ENCODE results near the gene FRMD6. TPM values are rescaled to one million over a fixed set of nuclear protein-coding genes. Genes with fewer than 3 reads are reported as not detected.

The FRMD6 gene
- total and polyA plus RNA-seq, 7 donors: 1.6 to 85.6 (median 38.3) TPM

DNA sequence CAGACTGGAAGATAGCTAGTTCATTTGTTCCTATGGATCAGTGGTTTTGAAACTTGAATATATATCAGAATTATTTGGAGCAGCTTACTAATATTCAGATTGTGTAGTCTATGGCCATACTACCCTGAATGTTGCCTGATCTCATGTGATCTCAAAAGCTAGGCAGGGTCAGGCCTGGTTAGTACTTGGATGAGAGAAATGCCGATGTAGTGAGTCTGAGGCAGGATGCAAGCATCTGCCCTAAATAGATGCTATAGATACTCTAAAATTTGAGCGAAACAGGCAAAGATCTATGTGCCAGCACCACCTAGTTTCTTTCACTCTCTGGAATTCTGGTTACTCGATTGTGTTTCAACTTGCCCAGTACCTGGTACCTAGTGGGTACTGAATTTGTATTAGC lies 40.9 kb downstream of the FRMD6 start:
- Histone ChIP-seq H3K9me3 (no peaks in the 10 kb centered on the region), H3K4me1 (peaks cover 0 to 5% (median 2%) of the 10 kb centered on the region in 4 donors), H3K36me3 (peaks cover 0 to 10% (median 2%) of the 10 kb centered on the region in 4 donors), H3K27ac (no peak overlapping the region), H3K27me3 (no peaks in the 10 kb centered on the region), H3K4me3 (no peak overlapping the region)
- no peak for DNase-seq
- TF ChIP-seq POLR2A (IDR thresholded peaks at IDR 0.05): no peak
- TF ChIP-seq CTCF (IDR thresholded peaks at IDR 0.05): no peak
- no peak for TF ChIP-seq EP300 (IDR thresholded peaks at IDR 0.05)
- no peak for TF ChIP-seq POLR2AphosphoS5 (IDR thresholded peaks at IDR 0.05)
- WGBS, 2 donors: 92 to 96% methylated on average over 3 of the region's 3 CpGs
- intact Hi-C loops (cut with DNase I): no loop called here

DNA sequence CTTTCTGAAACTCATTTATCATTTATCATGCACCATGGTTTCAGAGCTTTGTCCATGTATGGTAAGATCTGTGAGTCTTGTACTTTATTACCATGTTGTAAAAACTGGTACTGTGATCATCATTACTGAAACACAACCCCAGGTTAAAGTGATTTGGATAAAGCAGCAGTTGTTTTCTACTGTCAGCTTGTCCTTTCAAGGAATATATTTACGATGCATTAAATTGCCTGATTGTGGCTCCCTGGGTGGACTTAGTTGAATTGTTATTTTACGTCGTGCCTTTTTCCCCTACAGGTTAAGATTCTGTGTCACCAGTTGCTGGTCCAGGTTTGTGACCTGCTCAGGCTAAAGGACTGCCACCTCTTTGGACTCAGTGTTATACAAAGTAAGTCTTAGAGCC lies 46.1 kb downstream of the FRMD6 start:
- peaks cover 0 to 10% (median 0%) of the 10 kb centered on the region in 4 donors for H3K36me3 ChIP-seq
- H3K4me1 ChIP-seq: peaks cover 0 to 30% (median 2%) of the 10 kb centered on the region in 4 donors
- no peak for DNase-seq
- intact Hi-C loops (cut with DNase I): no loop called here
- no peaks in the 10 kb centered on the region for H3K9me3 ChIP-seq
- no peak overlapping the region for H3K4me3 ChIP-seq
- no peak for TF ChIP-seq POLR2AphosphoS5 (IDR thresholded peaks at IDR 0.05)
- no peak for TF ChIP-seq EP300 (IDR thresholded peaks at IDR 0.05)
- no peak for TF ChIP-seq CTCF (IDR thresholded peaks at IDR 0.05)
- TF ChIP-seq POLR2A (IDR thresholded peaks at IDR 0.05): no peak
- peak overlapping the region in 3 of 4 donors; percentile 4 to 48 (median 23) for H3K27ac ChIP-seq
- no peaks in the 10 kb centered on the region for H3K27me3 ChIP-seq
- 25 to 67% methylated on average over 3 of the region's 3 CpGs for WGBS, 2 donors

- Histone ChIP-seq H3K4me3 (no peak overlapping the region), H3K4me1 (peaks cover 0 to 30% (median 2%) of the 10 kb centered on the region in 4 donors), H3K9me3 (no peaks in the 10 kb centered on the region), H3K27me3 (no peaks in the 10 kb centered on the region), H3K36me3 (peaks cover 9 to 48% (median 17%) of the 10 kb centered on the region in 4 donors), H3K27ac (no peak overlapping the region)
- no peak for TF ChIP-seq POLR2AphosphoS5 (IDR thresholded peaks at IDR 0.05)
- no peak for TF ChIP-seq CTCF (IDR thresholded peaks at IDR 0.05)
- no peak for TF ChIP-seq POLR2A (IDR thresholded peaks at IDR 0.05)
- TF ChIP-seq EP300 (IDR thresholded peaks at IDR 0.05): no peak
- no peak for DNase-seq
- 79 to 80% methylated on average over 3 of the region's 3 CpGs for WGBS, 2 donors
- intact Hi-C loops (cut with DNase I): no loop called here
Observed at GRCh38 chr14:51701951-51702350, 50.2 kb downstream of the FRMD6 start.

DNA sequence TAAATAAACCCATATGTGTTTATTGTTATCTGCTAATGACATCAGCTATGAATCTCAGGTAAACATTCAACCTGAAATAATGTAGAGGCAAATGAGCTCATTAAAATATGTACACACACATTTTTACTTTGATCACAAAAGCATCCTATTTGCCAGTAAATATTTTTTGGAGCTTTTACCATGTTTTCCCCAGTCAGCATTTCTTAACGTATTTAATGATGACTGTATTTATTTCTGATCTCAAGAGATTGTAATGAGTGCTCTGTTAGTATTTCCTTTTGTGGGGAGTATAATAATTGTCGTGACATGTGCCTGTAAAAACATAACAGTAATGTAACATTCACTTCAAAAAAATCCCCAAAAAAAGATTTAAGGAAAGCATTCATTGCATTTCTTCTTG lies 52.1 kb downstream of the FRMD6 start:
- Histone ChIP-seq H3K4me1 (peaks cover 0 to 14% (median 0%) of the 10 kb centered on the region in 4 donors), H3K9me3 (no peaks in the 10 kb centered on the region), H3K27ac (no peak overlapping the region), H3K36me3 (peaks cover 9 to 66% (median 21%) of the 10 kb centered on the region in 4 donors), H3K4me3 (no peak overlapping the region), H3K27me3 (no peaks in the 10 kb centered on the region)
- TF ChIP-seq EP300 (IDR thresholded peaks at IDR 0.05): no peak
- no peak for TF ChIP-seq POLR2AphosphoS5 (IDR thresholded peaks at IDR 0.05)
- no peak for TF ChIP-seq POLR2A (IDR thresholded peaks at IDR 0.05)
- no peak for TF ChIP-seq CTCF (IDR thresholded peaks at IDR 0.05)
- WGBS, 2 donors: 80 to 81% methylated on average over 2 of the region's 2 CpGs
- intact Hi-C loops (cut with DNase I): no loop called here
- no peak for DNase-seq

- H3K4me3 ChIP-seq: no peak overlapping the region
- WGBS, 2 donors: 85% methylated on average over 3 of the region's 3 CpGs
- no peaks in the 10 kb centered on the region for H3K27me3 ChIP-seq
- peaks cover 0 to 9% (median 0%) of the 10 kb centered on the region in 4 donors for H3K4me1 ChIP-seq
- no peaks in the 10 kb centered on the region for H3K9me3 ChIP-seq
- TF ChIP-seq POLR2AphosphoS5 (IDR thresholded peaks at IDR 0.05) (no peak), EP300 (IDR thresholded peaks at IDR 0.05) (no peak), POLR2A (IDR thresholded peaks at IDR 0.05) (no peak), CTCF (IDR thresholded peaks at IDR 0.05) (no peak)
- intact Hi-C loops (cut with DNase I): no loop called here
- H3K36me3 ChIP-seq: peaks cover 9 to 71% (median 22%) of the 10 kb centered on the region in 4 donors
- DNase-seq: no peak
- H3K27ac ChIP-seq: no peak overlapping the region
Observed at GRCh38 chr14:51704545-51704944, 52.8 kb downstream of the FRMD6 start.
